ENCODE data around the gene AP3D1. TPM values are rescaled to one million over a fixed set of nuclear protein-coding genes. Genes with fewer than 3 reads are reported as not detected.

AP3D1 gene
- total and polyA plus RNA-seq, 9 of the 15 experiments (the other 6 are each of a cell fraction or from before 2014, with no cell fraction given), result 1.2 to 86.1 (median 35.9) TPM

DNA sequence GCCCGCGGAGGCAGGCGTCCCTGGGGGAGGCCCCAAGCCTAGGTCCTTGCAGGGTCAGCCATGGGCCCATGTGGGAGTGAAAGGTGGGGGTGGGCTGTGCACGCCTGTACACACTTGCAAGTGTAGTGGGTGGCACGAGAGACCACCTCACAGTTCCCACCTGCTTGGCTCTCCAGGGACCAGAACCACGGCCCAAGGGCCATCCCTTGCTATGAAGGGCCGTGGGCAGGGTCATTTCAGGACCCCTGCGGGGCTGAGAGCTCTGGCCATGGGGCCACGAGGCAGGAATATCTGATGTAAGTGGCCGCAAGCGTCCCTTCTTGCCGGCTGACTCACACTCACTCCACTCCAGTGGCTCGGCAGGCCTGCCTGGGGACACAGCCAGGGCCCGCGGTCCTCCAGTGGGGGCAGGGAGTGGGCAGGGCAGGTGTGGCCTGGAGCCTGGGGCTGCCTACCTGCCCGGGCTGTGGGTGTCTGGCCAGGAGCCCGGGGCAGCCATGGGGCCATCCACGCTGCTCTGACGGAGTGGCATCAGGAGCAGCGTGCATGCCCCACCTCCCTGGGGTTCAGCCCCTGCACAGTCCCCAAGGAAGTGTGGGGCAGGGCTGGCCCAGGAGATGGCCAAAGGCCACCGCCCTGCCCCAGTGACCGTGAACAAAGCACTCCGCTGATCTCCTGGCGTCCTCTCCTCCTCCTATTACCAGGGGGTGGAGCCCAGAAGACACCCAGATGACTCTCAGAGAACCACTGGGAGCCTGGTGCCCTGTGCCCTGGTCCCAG, 91.8 kb downstream of the AP3D1 start (continued):
- TF ChIP-seq, protein P1, sequence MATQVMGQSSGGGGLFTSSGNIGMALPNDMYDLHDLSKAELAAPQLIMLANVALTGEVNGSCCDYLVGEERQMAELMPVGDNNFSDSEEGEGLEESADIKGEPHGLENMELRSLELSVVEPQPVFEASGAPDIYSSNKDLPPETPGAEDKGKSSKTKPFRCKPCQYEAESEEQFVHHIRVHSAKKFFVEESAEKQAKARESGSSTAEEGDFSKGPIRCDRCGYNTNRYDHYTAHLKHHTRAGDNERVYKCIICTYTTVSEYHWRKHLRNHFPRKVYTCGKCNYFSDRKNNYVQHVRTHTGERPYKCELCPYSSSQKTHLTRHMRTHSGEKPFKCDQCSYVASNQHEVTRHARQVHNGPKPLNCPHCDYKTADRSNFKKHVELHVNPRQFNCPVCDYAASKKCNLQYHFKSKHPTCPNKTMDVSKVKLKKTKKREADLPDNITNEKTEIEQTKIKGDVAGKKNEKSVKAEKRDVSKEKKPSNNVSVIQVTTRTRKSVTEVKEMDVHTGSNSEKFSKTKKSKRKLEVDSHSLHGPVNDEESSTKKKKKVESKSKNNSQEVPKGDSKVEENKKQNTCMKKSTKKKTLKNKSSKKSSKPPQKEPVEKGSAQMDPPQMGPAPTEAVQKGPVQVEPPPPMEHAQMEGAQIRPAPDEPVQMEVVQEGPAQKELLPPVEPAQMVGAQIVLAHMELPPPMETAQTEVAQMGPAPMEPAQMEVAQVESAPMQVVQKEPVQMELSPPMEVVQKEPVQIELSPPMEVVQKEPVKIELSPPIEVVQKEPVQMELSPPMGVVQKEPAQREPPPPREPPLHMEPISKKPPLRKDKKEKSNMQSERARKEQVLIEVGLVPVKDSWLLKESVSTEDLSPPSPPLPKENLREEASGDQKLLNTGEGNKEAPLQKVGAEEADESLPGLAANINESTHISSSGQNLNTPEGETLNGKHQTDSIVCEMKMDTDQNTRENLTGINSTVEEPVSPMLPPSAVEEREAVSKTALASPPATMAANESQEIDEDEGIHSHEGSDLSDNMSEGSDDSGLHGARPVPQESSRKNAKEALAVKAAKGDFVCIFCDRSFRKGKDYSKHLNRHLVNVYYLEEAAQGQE (IDR thresholded peaks at IDR 0.05; ENCODE audit: borderline replicate concordance), result no peak
- TF ChIP-seq, protein P1 (CRISPR knock-in tag; IDR thresholded peaks at IDR 0.05; ENCODE audit: low read depth), result no peak; the same call in 1 of the 2 replicates
- TF ChIP-seq HDAC2 (IDR thresholded peaks at IDR 0.05), result peak; percentile 57; the same call in 1 of the 2 replicates
- 0 out of 2 replicates have a peak, but pooled peaks have one; percentile 2 for TF ChIP-seq SPI1 (IDR thresholded peaks at IDR 0.05; ENCODE audit: borderline replicate concordance, low read depth, low read length)
- TF ChIP-seq ZNF407 (IDR thresholded peaks at IDR 0.05; ENCODE audit: low read depth), result peak; percentile 54; the same call in 1 of the 2 replicates
- TF ChIP-seq HDAC1 (IDR thresholded peaks at IDR 0.05), result peak in 1 of 2 experiments; percentile 65; a peak in 1 of 4 replicates
- TF ChIP-seq GABPA (tag; conservative IDR thresholded peaks at IDR 0.05; ENCODE audit: low read depth), result peak; percentile 46; the same call in 1 of the 2 replicates
